Measurements from ENCODE around the gene SYNGR2. TPM values are rescaled to one million over a fixed set of nuclear protein-coding genes. Genes with fewer than 3 reads are reported as not detected.

The SYNGR2 gene
- total RNA-seq, 3 donors from 2014 or later: 90.4 to 202 (median 196) TPM

DNA sequence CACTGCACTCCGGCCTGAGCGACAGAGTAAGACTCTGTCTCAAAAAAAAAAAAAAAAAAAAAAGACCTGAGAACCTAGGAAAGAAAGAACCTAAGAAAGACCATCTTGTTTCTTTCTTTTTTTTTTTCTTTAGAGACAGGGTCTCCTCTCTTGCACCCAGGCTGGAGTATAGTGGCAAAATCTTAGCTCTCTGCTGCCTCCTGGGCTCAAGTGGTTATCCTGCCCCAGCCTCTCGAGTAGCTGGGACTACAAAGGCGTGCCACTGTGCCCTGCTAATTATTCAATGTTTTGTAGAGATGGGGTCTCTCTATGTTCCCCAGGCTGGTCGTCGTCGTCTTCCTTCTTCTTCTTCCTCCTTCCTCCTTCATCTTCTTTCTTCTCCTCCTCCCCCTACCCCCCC is 37.9 kb downstream of the SYNGR2 start:
- no peak overlapping the region for H3K4me3 ChIP-seq
- ATAC-seq: no peak
- no peaks in the 10 kb centered on the region for H3K9me3 ChIP-seq
- H3K36me3 ChIP-seq (ENCODE audit: low read depth): no peaks in the 10 kb centered on the region
- TF ChIP-seq, protein P1, sequence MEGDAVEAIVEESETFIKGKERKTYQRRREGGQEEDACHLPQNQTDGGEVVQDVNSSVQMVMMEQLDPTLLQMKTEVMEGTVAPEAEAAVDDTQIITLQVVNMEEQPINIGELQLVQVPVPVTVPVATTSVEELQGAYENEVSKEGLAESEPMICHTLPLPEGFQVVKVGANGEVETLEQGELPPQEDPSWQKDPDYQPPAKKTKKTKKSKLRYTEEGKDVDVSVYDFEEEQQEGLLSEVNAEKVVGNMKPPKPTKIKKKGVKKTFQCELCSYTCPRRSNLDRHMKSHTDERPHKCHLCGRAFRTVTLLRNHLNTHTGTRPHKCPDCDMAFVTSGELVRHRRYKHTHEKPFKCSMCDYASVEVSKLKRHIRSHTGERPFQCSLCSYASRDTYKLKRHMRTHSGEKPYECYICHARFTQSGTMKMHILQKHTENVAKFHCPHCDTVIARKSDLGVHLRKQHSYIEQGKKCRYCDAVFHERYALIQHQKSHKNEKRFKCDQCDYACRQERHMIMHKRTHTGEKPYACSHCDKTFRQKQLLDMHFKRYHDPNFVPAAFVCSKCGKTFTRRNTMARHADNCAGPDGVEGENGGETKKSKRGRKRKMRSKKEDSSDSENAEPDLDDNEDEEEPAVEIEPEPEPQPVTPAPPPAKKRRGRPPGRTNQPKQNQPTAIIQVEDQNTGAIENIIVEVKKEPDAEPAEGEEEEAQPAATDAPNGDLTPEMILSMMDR (IDR thresholded peaks at IDR 0.05): no peak
- intact Hi-C loops (cut with DNase I, micrococcal nuclease): no loop called here
- H3K4me1 ChIP-seq (ENCODE audit: low read depth): no peaks in the 10 kb centered on the region
- DNase-seq: no peak

DNA sequence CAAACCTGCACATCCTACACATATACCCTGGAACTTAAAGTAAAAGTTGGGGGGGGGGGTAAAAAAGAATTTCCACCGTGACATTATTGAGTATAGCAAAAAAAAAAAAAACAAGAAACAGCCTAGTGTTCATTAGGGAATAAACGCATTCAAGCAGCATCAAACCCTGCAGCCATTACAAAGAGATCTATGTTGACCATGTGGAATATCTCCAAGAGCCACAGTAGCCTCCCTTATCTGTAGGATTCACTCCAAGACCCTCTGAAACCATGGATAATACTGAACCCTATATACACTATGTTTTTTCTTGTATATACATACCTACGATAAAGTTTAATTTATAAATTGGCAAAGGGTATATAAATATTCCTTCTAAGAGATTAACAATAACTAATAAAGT is 40.1 kb downstream of the SYNGR2 start:
- TF ChIP-seq, protein P1 (IDR thresholded peaks at IDR 0.05): no peak
- ATAC-seq (no peak), DNase-seq (no peak)
- no peaks in the 10 kb centered on the region for H3K36me3 ChIP-seq (ENCODE audit: low read depth)
- H3K4me3 ChIP-seq: no peak overlapping the region
- intact Hi-C loops (cut with DNase I, micrococcal nuclease): no loop called here
- no peaks in the 10 kb centered on the region for H3K4me1 ChIP-seq (ENCODE audit: low read depth)
- no peaks in the 10 kb centered on the region for H3K9me3 ChIP-seq

DNA sequence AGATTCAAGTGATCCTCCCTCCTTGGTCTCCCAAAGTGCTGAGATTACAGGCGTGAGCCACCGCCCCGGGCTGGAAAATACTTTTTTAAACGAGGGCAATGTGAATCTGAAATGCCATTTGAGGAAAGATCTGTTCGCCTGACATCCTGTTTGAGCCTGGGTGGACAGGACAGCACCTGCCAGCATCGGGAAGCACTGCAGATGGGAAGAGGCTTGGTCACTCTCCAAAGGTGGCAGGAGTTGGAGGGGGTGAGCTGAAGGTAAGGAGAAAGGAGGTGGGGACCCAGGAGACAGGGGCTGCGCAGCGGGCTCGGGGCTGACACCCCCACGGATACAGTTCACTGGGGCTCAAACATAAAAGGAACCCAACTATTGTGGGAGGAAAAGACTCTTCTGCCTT is 41.7 kb downstream of the SYNGR2 start:
- TF ChIP-seq, protein P1 (IDR thresholded peaks at IDR 0.05): no peak
- H3K4me3 ChIP-seq: no peak overlapping the region
- no peaks in the 10 kb centered on the region for H3K36me3 ChIP-seq (ENCODE audit: low read depth)
- DNase-seq: no peak
- H3K4me1 ChIP-seq (ENCODE audit: low read depth): peaks cover 9% of the 10 kb centered on the region
- ATAC-seq: no peak
- H3K9me3 ChIP-seq: no peaks in the 10 kb centered on the region
- intact Hi-C loops (cut with DNase I, micrococcal nuclease): no loop called here

DNA sequence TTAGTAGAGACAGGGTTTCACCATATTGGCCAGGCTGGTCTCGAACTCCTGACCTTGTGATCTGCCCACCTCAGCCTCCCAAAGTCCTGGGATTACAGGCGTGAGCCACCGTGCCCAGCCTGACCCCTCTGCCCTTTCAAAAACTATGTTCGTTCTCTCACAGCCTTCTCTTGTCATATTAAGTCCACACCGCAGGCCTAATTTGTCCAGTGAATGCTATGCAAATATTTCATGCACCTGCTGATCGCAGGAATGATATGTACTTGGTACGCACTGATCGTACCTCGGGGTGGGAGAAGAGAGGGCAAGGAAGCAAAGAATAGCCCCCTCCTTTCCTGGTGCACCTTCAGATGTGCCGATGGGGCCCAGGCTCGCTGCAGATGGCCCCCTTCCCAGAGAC is 42.7 kb downstream of the SYNGR2 start:
- ATAC-seq (no peak), DNase-seq (no peak)
- H3K36me3 ChIP-seq (ENCODE audit: low read depth): no peaks in the 10 kb centered on the region
- TF ChIP-seq, protein P1 (IDR thresholded peaks at IDR 0.05): no peak
- H3K9me3 ChIP-seq: no peaks in the 10 kb centered on the region
- peaks cover 9% of the 10 kb centered on the region for H3K4me1 ChIP-seq (ENCODE audit: low read depth)
- intact Hi-C loops (cut with DNase I, micrococcal nuclease): no loop called here
- no peak overlapping the region for H3K4me3 ChIP-seq

DNA sequence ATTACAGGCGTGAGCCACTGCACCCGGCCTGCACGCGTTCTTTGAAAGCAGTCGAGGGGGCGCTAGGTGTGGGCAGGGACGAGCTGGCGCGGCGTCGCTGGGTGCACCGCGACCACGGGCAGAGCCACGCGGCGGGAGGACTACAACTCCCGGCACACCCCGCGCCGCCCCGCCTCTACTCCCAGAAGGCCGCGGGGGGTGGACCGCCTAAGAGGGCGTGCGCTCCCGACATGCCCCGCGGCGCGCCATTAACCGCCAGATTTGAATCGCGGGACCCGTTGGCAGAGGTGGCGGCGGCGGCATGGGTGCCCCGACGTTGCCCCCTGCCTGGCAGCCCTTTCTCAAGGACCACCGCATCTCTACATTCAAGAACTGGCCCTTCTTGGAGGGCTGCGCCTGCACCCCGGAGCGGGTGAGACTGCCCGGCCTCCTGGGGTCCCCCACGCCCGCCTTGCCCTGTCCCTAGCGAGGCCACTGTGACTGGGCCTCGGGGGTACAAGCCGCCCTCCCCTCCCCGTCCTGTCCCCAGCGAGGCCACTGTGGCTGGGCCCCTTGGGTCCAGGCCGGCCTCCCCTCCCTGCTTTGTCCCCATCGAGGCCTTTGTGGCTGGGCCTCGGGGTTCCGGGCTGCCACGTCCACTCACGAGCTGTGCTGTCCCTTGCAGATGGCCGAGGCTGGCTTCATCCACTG is 45.8 kb downstream of the SYNGR2 start, which contains the start of gene BIRC5:
Gene BIRC5 (plus strand): TSS at position 238 of the 690 bp plus-strand sequence. CDS start 64 bp downstream, at position 302.
- Histone ChIP-seq H3K9me3 (no peaks in the 10 kb centered on the region), H3K4me3 (peak within 1 kb of the TSS; percentile 7), H3K4me1 (ENCODE audit: low read depth) (peaks cover 9% of the 10 kb centered on the region), H3K36me3 (ENCODE audit: low read depth) (no peaks in the 10 kb centered on the region)
- ATAC-seq: peak; percentile 100
- intact Hi-C loops (cut with DNase I, micrococcal nuclease): no loop called here
- DNase-seq: peak; percentile 92 to 95 (median 93)
- TF ChIP-seq, protein P1 (IDR thresholded peaks at IDR 0.05): no peak

Measured in mucosa of descending colon (tissue), 3 donors.